SJCRH30 (cell line): ENCODE measurements around the gene AKAP12. TPM values are rescaled to one million over a fixed set of nuclear protein-coding genes. Genes with fewer than 3 reads are reported as not detected.
A peak's percentile ranks its signal among the peaks of the same experiment; 100 is the strongest.

ENCODE experiments used
- DNase-seq, 2 experiments: peaks; one replicate each; pipeline ENCODE4 v3.0.0-alpha.2; 2015 to 2020
- H3K27ac ChIP-seq: fragments of 250-450 bp; sonication (Bioruptor Pico); 2 replicates; pipeline ENCODE4 v1.5.1; 2020; ENCODE audit warnings: mild to moderate bottlenecking, moderate library complexity
- H3K27me3 ChIP-seq: fragments of 250-450 bp; sonication (Bioruptor Pico); 2 replicates; pipeline ENCODE4 v1.5.1; 2020; ENCODE audit warnings: mild to moderate bottlenecking, moderate library complexity
- H3K36me3 ChIP-seq: fragments of 250-450 bp; sonication (Bioruptor Pico); 2 replicates; pipeline ENCODE4 v1.5.1; 2020; ENCODE audit warnings: mild to moderate bottlenecking, moderate library complexity
- H3K4me1 ChIP-seq: fragments of 250-450 bp; sonication (Bioruptor Pico); 2 replicates; pipeline ENCODE4 v1.5.1; 2020; ENCODE audit warnings: mild to moderate bottlenecking, moderate library complexity
- H3K4me3 ChIP-seq: fragments of 250-450 bp; sonication (Bioruptor Pico); 2 replicates; pipeline ENCODE4 v1.5.1; 2020; ENCODE audit warnings: mild to moderate bottlenecking, moderate library complexity
- H3K9me3 ChIP-seq: fragments of 250-450 bp; sonication (Bioruptor Pico); replicated peaks from 2 replicates; pipeline ENCODE4 v1.5.1; 2020; ENCODE audit warnings: mild to moderate bottlenecking, moderate library complexity
- total RNA-seq: library from RNA; depleted of rRNA; stranded (reverse); fragments of >200 nt; shearing (Covaris generic); gene quantifications from 2 replicates; pipeline ENCODE4 v1.2.3, GENCODE V29; 2014

The AKAP12 gene
- total RNA-seq, 1 experiment from 2014 or later, result 70.8 TPM

DNA sequence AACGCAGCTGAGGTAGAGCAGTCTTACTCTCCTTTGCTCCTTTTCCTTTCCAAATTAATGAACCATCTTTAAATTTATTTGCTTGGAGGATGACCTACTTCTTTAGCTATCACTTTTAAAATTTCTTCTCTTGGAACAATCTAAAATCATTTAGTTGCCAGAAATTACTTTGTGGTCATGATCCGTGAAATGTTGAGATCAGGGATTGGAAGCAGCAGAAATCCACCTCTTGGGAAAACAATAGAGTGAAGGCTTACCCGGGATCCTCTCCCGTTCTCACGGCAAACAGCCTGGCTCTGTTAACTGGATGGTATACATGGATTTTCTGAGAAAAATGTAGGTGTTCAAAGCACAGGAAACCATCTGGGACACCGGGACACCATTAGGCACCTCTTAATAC, 7.7 kb downstream of the AKAP12 start:
- Histone ChIP-seq H3K4me1 (no peaks in the 10 kb centered on the region), H3K27ac (no peak overlapping the region), H3K36me3 (no peaks in the 10 kb centered on the region), H3K9me3 (no peaks in the 10 kb centered on the region), H3K27me3 (no peaks in the 10 kb centered on the region), H3K4me3 (no peak overlapping the region)
- DNase-seq, result no peak

DNA sequence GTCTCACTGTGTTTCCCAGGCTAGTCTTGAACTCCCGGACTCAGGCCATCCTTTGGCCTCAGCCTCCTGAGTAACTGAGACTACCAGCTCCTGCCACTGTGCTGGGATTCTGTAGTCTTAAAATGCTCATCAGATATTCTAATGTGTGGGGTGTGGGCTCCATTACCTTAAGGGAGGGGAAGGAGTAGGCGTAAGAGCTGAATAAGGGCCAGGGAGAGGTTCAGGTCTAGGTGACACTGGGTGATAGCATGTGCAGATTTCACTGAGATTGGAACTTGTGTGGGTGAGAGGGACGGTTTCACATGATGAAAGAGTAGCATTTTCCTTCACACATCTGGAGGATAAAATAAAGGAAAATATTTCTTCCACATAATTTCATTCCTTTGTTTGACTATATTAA, 8.5 kb downstream of the AKAP12 start:
- DNase-seq, result no peak
- no peaks in the 10 kb centered on the region for H3K4me1 ChIP-seq
- H3K27ac ChIP-seq, result no peak overlapping the region
- H3K36me3 ChIP-seq, result no peaks in the 10 kb centered on the region
- no peaks in the 10 kb centered on the region for H3K27me3 ChIP-seq
- H3K4me3 ChIP-seq, result no peak overlapping the region
- H3K9me3 ChIP-seq, result no peaks in the 10 kb centered on the region

DNA sequence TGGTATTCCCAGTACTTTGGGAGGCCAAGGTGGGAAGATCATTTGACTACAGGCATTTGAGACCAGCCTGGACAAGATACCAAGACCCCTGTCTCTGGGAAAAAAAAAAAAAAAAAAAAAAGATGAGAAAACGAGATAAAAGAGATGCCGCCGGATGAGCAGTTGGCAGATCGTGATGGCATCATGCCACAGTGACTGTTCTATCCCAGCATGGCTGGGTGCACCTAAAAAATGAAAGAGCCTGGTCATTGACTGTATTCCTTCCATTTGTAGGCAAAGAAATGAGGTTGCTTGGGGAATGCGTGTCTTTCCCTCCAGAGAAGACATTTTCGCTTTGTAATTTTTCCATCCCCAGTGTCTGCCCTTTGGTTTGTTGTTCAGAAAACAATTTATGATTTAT, 12.9 kb downstream of the AKAP12 start:
- DNase-seq, result no peak
- Histone ChIP-seq H3K36me3 (no peaks in the 10 kb centered on the region), H3K4me1 (peaks cover 5% of the 10 kb centered on the region; the same call in 1 of the 2 replicates), H3K4me3 (no peak overlapping the region), H3K27me3 (no peaks in the 10 kb centered on the region), H3K27ac (no peak overlapping the region), H3K9me3 (no peaks in the 10 kb centered on the region)

DNA sequence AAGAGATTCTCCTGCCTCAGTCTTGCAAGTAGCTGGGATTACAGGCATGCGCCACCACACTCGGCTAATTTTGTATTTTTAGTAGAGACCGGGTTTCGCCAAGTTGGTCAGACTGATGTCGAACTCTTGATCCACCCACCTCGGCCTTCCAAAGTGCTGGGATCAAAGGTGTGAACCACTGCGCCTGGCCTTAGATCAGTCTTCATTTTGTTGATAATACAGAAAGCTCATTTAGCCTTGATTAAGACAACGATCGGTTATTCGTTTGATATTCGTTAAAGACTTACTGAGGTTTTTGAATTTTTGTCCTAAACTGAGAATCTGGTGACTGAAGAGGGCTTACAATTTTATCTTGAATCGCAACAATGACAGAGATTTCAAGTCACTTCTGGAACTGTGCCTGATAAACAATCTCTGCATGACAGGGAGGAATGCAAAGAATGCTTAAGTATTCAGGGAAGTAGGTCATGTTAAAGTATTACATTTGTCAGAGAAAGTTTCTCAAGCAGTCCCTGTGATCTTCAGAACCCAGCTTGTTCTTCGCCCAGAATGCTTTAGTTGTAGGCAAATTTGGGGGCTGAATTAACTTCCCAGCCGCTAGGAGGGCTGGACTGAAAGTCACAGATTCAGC, 14.8 kb downstream of the AKAP12 start:
- Histone ChIP-seq H3K4me1 (peaks cover 5% of the 10 kb centered on the region; the same call in 1 of the 2 replicates), H3K27me3 (no peaks in the 10 kb centered on the region), H3K36me3 (no peaks in the 10 kb centered on the region), H3K9me3 (no peaks in the 10 kb centered on the region), H3K4me3 (no peak overlapping the region), H3K27ac (no peak overlapping the region)
- no peak for DNase-seq

DNA sequence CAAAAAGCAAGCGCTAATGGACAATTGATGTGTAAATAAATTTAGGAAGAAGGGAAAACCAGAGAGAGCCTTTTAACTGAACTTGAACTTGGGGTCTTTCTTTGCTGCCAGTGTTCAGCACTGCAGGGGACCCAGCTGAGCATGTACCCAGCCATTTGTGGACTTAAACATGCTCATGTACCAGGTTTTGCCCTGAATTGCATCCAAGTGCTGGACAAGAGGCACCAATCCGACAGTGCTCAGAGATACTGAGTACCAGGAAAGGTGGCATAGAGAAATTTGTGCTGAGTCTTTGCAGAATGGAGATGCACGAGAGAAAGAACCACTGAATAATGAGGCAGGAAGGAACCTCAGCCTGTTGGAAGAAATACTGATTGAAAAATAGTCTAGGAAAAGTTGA, 16.0 kb downstream of the AKAP12 start:
- DNase-seq, result no peak
- H3K27me3 ChIP-seq, result no peaks in the 10 kb centered on the region
- peaks cover 5% of the 10 kb centered on the region; the same call in 1 of the 2 replicates for H3K4me1 ChIP-seq
- H3K27ac ChIP-seq, result no peak overlapping the region
- no peak overlapping the region for H3K4me3 ChIP-seq
- no peaks in the 10 kb centered on the region for H3K9me3 ChIP-seq
- no peaks in the 10 kb centered on the region for H3K36me3 ChIP-seq

DNA sequence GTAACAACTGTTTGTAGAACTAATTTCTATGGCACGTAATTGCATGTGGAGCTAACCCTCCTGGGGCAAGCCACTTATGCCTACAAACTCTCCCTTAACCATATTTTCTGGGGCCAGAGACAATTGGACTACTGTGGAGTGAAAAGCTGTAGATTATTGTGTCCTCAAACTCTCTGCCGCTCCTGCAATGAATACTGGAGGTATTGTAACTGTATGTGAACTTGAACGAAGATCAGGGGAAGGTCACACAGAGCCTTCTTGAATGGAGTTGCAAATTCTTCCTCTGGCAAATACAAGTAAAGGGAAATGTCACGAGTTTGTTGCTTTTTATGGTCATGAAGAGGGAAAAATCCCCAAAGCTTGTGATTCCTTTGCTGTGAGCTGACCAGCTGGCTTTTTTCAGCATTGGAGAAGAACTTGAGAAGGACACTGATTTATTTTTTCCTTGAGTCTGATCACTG, 18.2 kb downstream of the AKAP12 start:
- Histone ChIP-seq H3K4me1 (peaks cover 5% of the 10 kb centered on the region; the same call in 1 of the 2 replicates), H3K36me3 (no peaks in the 10 kb centered on the region), H3K9me3 (no peaks in the 10 kb centered on the region), H3K27me3 (no peaks in the 10 kb centered on the region), H3K4me3 (no peak overlapping the region), H3K27ac (no peak overlapping the region)
- peak in 1 of 2 experiments; percentile 18 for DNase-seq

DNA sequence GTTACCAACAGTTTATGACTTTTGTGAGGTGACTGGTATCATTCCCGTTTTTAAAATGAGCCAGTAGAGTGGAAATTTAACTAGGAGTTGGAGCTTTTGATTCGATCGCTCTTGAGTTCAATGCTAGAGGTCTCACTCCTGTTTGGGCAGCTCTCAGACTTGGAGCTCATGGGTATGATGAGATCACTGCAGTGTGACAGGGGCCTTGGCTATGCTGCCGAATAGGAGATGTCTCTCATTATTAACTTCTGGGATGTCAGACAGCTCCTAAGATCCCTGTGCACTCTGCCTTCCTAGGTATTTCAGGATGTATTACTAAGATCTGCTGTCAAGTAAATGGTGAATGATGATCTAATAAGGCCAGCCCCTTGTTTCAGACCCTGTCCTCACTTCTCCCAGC, 20.4 kb downstream of the AKAP12 start:
- no peak for DNase-seq
- H3K27me3 ChIP-seq, result no peaks in the 10 kb centered on the region
- H3K27ac ChIP-seq, result no peak overlapping the region
- no peaks in the 10 kb centered on the region for H3K36me3 ChIP-seq
- H3K4me1 ChIP-seq, result no peaks in the 10 kb centered on the region
- H3K4me3 ChIP-seq, result no peak overlapping the region
- H3K9me3 ChIP-seq, result no peaks in the 10 kb centered on the region

DNA sequence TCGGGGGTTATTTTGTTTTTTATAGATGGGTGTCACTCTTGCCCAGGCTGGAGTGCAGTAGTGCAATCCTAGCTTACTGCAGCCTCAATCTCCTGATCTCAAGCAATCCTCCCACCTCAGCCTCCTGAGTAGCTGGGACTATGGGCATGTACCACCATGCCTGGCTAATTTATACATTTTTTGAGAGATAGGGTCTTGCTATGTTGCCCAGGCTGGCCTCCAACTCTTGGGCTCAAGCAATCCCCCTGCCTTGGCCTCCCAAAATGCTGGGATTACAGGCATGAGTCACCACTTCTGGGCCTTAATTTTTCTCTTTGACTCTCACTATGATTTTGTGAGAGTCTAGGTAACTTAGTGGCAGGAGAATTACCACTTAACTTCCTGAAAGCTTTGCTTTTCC, 23.3 kb downstream of the AKAP12 start:
- no peaks in the 10 kb centered on the region for H3K36me3 ChIP-seq
- H3K27me3 ChIP-seq, result no peaks in the 10 kb centered on the region
- no peaks in the 10 kb centered on the region for H3K9me3 ChIP-seq
- no peak for DNase-seq
- H3K27ac ChIP-seq, result no peak overlapping the region
- no peak overlapping the region for H3K4me3 ChIP-seq
- no peaks in the 10 kb centered on the region for H3K4me1 ChIP-seq

DNA sequence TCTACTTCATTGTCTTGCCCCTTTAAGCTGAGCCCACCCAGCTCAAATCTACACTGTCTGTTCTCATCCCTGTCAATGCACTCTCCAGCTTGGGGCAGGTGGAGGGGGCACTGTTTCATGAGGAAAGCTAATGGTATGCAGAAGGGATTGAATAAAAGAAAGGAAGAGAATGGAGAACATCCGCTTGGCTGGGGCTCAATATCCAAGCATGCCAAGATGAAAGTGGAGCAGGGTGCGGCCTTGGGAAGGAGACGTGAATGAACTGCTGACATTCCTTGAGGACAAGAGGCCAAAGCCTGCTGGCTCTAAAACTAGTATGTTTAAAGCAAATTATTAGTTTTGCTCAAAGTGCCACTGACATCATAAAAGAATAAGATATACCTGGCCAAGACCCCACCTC, 24.2 kb downstream of the AKAP12 start:
- Histone ChIP-seq H3K36me3 (no peaks in the 10 kb centered on the region), H3K4me1 (peaks cover 7% of the 10 kb centered on the region), H3K27ac (no peak overlapping the region), H3K27me3 (no peaks in the 10 kb centered on the region), H3K4me3 (no peak overlapping the region), H3K9me3 (no peaks in the 10 kb centered on the region)
- DNase-seq, result no peak

DNA sequence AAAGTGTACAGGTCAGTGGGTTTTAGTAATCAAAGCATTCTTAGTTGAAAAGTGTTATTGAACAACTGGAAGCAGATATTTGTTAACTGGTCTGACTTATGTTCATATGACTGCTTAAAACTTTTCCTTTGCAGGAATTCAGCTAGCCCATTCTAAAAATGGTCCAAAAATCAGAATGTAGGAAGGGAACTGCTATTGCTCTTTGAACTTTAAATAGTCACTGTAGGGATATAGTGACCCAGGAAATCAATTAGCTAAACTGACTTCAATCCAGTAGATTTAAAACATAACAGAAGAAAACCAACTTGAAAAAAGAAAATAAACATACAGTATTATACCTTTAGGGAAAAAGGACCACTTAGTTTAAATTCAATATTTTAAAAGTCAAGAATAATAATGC, 25.5 kb downstream of the AKAP12 start:
- H3K27ac ChIP-seq, result no peak overlapping the region
- H3K4me3 ChIP-seq, result no peak overlapping the region
- no peaks in the 10 kb centered on the region for H3K27me3 ChIP-seq
- no peaks in the 10 kb centered on the region for H3K36me3 ChIP-seq
- H3K4me1 ChIP-seq, result peaks cover 16% of the 10 kb centered on the region
- no peak for DNase-seq
- H3K9me3 ChIP-seq, result no peaks in the 10 kb centered on the region

DNA sequence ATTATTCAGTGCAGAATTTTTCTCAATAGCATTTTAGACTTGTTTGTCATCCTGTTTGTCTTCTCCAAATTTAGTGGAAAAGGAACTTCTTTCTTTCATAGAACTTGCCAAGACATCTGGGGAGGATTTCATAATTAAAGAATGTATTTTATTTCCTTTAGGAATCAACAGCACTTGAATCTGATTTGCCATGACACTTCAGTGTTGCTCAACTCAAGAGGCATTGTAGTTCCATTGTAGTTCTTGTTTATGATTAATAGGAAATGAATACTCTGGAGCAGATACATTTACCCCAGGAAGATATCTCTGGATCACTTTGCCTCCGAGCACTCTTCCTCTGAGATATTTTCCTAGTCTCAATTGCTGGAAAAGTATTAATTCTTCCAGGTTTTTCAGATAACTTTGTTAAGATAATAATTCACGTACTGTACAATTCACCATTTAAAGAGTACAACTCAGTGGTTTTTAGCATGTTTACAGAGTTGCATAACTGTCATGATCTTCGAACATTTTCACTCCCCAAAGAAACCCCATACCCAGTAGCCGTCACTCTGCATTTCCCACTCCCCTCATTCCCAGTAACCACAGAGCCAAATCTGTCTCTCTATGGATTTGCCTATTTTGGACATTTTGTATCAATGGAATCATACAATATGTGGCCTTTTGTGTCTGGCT, 29.7 kb downstream of the AKAP12 start:
- Histone ChIP-seq H3K9me3 (no peaks in the 10 kb centered on the region), H3K4me3 (no peak overlapping the region), H3K27ac (peak overlapping the region; percentile 65), H3K4me1 (peaks cover 16% of the 10 kb centered on the region), H3K27me3 (no peaks in the 10 kb centered on the region), H3K36me3 (no peaks in the 10 kb centered on the region)
- peak in 1 of 2 experiments; percentile 42 for DNase-seq

DNA sequence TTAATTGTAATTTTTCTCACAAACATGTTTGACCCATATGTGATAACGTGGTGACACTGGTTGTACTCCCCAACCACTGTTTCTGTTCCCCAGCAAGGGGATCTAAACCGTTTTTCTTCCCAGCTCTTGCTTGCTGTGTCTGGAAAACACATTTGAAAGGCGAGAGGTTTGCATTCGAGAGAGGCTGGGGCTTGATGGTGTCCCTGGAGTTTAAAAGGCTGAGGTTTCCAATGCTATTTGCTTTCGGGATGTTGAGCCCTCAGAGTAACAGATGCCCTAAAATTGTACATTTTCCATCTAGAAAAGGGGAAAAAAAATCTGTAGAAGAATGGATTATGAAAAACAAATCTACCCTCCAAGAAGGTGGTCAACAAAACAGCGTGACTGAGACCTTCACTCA, 35.4 kb downstream of the AKAP12 start:
- DNase-seq, result no peak
- H3K27ac ChIP-seq, result no peak overlapping the region
- H3K27me3 ChIP-seq, result no peaks in the 10 kb centered on the region
- no peaks in the 10 kb centered on the region for H3K9me3 ChIP-seq
- no peaks in the 10 kb centered on the region for H3K4me1 ChIP-seq
- no peaks in the 10 kb centered on the region for H3K36me3 ChIP-seq
- H3K4me3 ChIP-seq, result no peak overlapping the region

DNA sequence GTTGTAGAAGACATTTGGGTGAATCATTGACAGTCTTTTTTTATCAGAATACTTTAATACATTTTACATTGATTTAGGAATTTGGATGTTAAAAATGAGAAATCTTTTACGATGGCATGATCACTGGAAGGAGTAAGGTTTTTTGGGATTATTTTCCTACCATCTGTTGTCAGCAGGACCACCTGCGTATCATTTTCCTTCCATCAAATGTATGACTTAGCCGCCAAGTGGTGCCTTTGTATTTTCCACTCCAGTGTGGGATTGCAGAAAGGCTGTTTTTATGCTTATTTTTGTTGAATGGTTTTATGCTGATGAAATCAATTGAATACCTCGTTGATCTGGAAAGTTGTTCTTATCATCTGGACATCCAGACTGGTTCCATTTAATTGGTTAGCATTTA, 35.8 kb downstream of the AKAP12 start:
- Histone ChIP-seq H3K4me3 (no peak overlapping the region), H3K4me1 (no peaks in the 10 kb centered on the region), H3K9me3 (no peaks in the 10 kb centered on the region), H3K27ac (no peak overlapping the region), H3K27me3 (no peaks in the 10 kb centered on the region), H3K36me3 (no peaks in the 10 kb centered on the region)
- no peak for DNase-seq

DNA sequence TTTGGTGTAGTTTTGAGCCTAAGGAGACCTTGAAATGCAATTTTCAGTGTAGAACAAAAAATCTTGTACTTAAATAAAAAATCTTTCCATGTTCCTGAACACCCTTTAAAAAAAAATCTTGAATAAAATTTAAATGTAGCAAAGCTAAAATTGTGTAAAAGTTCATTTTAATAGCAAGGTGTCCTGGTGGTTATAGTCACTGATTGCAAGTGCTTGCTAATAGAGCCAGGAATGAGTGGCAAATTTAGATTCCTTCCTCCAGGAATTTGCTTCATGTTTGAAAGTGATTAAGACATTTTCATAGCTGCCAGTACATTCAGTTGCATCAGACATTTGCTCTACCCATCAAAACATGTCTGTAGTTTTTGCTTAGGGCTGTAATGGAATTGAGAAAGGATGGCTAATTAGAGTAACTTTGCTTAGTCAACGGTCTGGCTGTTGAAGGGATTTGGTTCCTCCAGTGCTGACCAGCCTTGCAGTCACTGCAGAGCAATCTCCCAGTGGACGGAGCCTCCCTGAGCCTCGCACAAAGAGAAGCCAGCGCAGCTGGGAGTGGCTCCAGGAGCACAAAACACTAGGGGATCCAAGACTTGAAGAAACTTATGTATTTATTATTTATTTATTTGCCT, 36.5 kb downstream of the AKAP12 start:
- H3K27me3 ChIP-seq, result no peaks in the 10 kb centered on the region
- no peaks in the 10 kb centered on the region for H3K36me3 ChIP-seq
- no peak overlapping the region for H3K27ac ChIP-seq
- no peak overlapping the region for H3K4me3 ChIP-seq
- H3K9me3 ChIP-seq, result no peaks in the 10 kb centered on the region
- DNase-seq, result no peak
- H3K4me1 ChIP-seq, result no peaks in the 10 kb centered on the region

DNA sequence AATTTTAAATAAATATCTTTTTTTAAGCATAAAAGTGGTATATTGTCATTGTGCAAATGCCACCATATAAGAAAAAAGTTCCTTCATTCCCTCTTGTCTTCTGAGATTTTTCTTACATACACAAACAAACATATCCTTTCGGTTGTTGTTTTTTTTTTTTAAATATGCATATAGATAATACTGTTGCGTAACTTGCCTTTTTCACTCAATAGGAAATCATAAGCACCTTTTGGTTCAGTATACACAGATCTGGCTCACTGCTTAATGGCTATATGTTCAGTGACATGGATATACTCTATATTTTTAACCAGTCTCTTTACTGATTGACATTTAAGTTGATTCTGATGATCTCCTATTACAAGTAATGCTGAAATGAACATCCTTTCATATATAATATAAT, 40.1 kb downstream of the AKAP12 start:
- Histone ChIP-seq H3K9me3 (no peaks in the 10 kb centered on the region), H3K4me1 (no peaks in the 10 kb centered on the region), H3K27ac (no peak overlapping the region), H3K27me3 (no peaks in the 10 kb centered on the region), H3K4me3 (no peak overlapping the region), H3K36me3 (no peaks in the 10 kb centered on the region)
- no peak for DNase-seq
